Keratinocyte (primary cell): ENCODE data around the gene SLC17A9.

Experiments used
- EZH2 ChIP-seq: IDR thresholded peaks from one replicate; pipeline ENCODE4 v1.6.1; 2012; ENCODE audit warnings: inconsistent platforms, mild to moderate bottlenecking, low read length, moderate library complexity
- TF ChIP-seq, protein P1 (sequence below), 3 experiments: IDR thresholded peaks in 1 of 3; conservative IDR thresholded peaks in 1 of 3; optimal IDR thresholded peaks in 1 of 3; 2 replicates in 2 of 3; 3 replicates in 1 of 3; pipeline versions ENCODE3 to v1.5.1; 2011; ENCODE audit warnings: low read length in 3 of 3, mild to moderate bottlenecking in 3 of 3, moderate library complexity in 2 of 3, control low read depth in 1 of 3, inconsistent platforms in 1 of 3; ENCODE audit not compliant: insufficient read depth in 2 of 3; ENCODE audit errors: extremely low read depth in 1 of 3

GRCh38 chr20:62920039-62920645 lies 32.4 kb upstream of the SLC17A9 start:
- TF ChIP-seq, protein P1, sequence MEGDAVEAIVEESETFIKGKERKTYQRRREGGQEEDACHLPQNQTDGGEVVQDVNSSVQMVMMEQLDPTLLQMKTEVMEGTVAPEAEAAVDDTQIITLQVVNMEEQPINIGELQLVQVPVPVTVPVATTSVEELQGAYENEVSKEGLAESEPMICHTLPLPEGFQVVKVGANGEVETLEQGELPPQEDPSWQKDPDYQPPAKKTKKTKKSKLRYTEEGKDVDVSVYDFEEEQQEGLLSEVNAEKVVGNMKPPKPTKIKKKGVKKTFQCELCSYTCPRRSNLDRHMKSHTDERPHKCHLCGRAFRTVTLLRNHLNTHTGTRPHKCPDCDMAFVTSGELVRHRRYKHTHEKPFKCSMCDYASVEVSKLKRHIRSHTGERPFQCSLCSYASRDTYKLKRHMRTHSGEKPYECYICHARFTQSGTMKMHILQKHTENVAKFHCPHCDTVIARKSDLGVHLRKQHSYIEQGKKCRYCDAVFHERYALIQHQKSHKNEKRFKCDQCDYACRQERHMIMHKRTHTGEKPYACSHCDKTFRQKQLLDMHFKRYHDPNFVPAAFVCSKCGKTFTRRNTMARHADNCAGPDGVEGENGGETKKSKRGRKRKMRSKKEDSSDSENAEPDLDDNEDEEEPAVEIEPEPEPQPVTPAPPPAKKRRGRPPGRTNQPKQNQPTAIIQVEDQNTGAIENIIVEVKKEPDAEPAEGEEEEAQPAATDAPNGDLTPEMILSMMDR (optimal IDR thresholded peaks at IDR 0.05 in 1 of 3, IDR thresholded peaks at IDR 0.05 in 1 of 3, conservative IDR thresholded peaks at IDR 0.05 in 1 of 3; ENCODE audit: extremely low read depth in 1 of 3, insufficient read depth in 2 of 3, low read length in 3 of 3), result no peak
- TF ChIP-seq EZH2, result no peak
